ENCODE measurements around the gene AFF1.

- TF ChIP-seq TAF1 (IDR thresholded peaks at IDR 0.05; ENCODE audit: borderline replicate concordance, low read depth, low read length) (peak; percentile 48; the same call in 1 of the 2 replicates), POLR2AphosphoS5 (IDR thresholded peaks at IDR 0.05; ENCODE audit: low read depth, low read length) (peak; percentile 11; the same call in 1 of the 2 replicates)
Observed at GRCh38 chr4:86935853-86936733, 1.3 kb downstream of the AFF1 start.

Data from GM12892 (cell line).